ENCODE data around the gene SPINK14.

Gene SPINK14, protein sequence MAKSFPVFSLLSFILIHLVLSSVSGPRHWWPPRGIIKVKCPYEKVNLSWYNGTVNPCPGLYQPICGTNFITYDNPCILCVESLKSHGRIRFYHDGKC

DNA sequence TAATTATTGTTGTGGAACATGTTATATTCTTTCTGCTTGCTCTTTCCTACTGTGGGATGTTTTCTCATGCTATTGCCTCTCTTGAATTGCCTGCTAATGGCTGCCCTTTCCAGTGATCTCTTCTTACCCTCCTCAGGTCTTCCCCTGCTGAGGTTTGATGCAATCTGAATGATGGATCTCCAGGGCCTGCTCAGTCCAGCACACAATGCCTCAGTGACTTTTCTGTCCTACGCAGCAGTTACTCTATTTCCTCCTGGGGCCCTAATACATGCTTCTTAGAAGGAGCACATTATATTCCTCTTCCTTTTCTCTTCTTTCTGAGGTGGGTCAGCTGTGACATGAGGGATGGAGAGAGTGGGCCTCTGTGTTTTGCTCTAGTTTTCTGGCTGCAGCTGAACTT, at the start of gene SPINK14:
Gene SPINK14, plus strand, starts transcription at position 301 of the 400 bp plus-strand sequence. CDS start 1,187 bp downstream, outside the sequence.
- ATAC-seq = no peak

DNA sequence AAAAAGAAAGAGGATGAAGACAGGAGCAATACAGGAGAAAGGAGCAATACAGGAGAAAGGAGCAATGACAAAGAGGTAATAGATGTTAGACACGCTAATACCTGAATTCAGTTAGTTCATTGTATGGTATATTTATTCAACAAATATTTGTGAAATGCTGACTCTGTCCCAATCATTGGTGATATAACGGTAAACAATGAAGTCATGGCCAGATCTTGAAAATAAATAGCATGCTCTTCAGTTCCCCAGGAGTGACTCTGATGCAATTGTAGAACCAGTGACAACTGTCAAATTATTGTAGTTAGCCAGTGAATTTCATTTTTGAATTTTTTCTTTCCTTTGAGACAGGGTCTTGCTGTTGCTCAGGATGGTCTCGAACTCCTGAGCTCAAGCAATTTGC, 48.0 kb upstream of the SPINK14 start:
- no peak for ATAC-seq

DNA sequence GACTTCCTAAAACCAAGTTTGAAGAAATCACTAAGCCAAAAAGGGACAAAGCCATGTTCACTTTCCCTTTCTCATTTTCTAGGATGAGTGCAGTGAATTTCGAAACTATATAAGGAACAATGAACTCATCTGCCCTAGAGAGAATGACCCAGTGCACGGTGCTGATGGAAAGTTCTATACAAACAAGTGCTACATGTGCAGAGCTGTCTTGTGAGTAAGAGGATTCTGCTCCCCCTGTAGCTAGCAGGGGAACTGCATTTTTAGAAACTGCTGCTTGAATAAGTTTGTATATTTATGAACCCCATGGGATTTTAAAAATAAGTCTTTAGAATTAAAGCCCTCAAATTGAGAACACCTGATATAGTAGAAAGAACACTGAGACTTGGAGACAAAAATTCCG, 42.7 kb upstream of the SPINK14 start:
- no peak for ATAC-seq

DNA sequence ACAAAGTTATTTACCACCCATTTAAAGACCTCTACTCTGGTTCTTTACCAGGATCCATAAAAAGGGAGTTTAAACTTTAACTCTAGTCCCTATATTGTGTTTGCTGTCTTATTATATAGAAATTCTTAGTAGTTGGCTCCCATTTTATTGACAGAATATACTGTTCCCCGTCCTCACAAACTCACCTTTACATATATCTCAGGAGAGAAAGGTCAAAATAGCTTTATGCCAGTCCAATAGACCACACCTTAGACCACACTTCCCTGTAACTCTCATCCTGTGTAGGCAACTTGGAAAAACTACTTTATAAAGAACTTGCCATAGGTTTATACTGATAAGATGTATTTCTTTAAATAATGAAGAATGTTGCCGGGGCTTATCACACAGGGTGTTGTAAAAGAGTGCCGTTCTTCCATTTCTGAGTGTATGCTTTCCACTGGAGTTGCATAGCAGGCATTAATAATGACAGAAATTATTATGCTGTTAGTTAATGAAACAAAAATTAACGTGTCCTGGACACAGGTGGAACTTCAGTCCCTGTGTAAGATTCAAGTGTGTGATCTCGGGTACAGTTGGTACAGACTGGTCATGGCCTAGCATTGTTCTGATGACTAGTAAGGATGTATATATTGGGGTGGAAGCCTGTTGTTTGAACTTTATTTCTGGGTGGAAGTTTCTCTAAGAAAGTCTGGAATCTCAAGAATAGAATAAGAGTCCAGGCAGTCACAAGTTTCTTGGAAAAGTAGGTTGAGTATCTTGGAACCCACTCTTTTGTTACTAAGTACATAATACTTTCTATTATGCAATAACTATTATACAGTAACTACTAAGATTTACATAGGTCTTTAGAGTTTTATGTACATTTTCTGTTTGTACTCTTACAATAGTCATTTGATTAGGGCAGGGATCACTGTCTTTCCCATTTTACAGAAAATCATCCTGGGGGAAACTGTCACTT, 33.0 kb upstream of the SPINK14 start:
- ATAC-seq = no peak

DNA sequence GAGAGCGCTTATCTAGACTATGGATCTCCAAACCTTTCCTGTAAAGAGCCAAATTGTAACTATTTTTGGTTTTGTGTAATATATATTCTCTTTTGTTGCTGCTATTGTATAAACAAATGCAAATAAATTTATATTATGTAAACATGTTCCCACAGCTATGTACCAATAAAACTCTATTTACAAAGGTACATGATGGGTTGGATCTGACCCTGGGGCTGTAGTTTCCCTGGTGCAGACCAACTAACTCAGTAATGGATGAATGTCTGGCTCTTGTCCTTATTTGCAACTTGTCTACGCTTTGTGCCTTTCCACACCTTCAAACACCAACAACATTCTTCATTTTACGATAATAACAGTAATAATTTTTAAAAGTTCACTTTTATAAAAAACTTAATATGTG, 27.5 kb upstream of the SPINK14 start:
- ATAC-seq = no peak

DNA sequence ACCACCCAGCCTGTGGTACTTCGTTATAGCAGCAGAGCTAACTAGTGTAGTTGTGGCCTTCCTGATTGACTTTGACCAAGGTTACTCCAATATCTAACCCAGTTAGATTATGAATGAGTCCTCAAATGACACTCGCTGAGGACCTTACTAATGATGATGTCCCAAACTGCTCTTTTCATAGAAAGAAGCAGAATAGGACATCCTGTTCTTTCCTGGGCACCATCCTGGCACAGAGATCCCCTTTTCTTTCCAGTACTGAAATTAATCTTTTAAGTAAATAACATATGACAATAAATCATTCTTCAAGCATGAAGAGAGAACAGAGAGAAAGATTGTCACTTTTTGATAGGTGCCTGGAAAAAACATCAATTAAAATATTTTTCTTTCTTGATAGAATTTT, 26.7 kb upstream of the SPINK14 start:
- no peak for ATAC-seq

DNA sequence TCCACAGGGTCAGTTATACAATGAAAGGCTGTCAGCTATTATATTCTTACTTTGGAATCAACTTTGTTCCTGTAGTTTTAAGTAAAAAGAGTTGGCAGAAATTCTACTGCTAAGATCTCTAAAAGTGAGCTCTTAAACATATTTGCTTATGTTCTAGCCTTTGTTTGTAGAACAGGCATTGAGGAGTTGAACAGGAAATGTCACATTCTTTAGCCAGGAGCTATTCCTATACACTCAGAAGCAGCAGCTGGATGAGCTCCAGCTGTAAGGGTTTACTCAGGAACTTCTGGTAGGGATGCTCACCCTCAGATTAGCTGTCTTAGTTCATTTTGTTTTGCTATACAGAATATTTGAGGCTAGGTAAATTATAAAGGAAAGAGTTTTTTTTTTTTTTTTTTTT, 22.4 kb upstream of the SPINK14 start:
- no peak for ATAC-seq

DNA sequence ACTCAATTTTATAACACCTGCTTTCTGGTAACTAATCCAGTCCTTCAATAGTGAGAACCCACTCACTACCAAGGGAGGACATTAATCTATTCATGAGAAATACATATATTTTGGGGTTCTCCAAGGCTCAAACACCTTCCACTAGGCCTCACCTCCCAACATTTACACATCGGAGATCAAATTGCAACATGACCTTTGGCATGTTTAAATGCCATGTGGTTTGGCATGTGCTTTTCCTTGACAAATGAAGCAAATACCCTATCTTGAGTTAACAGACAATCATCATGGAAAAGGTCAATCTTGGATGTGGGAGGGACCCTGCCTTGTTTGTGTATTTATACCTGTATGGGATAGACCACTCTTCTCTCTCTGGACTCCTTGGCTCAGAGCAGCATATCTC, 21.9 kb upstream of the SPINK14 start:
- no peak for ATAC-seq

DNA sequence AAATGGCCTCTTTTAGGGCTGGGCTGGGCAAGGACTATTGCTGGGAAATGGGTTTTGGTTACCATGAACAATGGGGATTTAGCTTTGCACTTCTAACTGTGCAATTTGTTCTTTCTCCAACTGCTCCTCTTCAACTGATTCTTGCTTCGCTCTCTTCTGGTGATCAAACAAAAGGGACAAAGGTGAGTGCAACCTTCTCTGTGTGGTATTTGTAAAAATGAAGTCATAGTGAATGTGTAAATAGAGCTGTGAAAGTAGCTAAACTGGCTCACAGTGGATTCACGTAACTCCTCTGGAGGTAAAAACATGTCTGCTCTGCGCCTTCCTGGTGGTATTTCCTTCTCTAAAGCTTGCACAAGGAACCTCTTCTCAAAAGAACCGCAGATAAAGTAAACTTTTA, 20.9 kb upstream of the SPINK14 start:
- ATAC-seq = no peak

DNA sequence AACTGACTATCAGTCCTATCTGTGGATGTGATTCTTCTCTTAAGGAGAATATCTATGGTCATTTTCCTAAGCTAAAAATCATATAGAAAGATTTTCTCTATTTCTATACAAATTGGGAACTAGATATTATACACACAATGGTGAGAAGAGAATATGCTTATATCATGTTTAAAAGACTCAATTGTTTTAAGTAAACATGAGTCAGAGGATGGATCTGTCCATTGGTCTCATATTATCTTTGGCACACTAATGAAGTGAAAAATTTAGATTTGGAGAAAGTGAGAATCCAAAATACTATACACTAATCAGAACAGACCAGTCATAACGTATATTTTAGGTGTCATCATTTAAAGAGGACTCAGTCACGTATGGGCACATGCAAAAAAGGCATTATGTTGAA, 16.5 kb upstream of the SPINK14 start:
- ATAC-seq = no peak

DNA sequence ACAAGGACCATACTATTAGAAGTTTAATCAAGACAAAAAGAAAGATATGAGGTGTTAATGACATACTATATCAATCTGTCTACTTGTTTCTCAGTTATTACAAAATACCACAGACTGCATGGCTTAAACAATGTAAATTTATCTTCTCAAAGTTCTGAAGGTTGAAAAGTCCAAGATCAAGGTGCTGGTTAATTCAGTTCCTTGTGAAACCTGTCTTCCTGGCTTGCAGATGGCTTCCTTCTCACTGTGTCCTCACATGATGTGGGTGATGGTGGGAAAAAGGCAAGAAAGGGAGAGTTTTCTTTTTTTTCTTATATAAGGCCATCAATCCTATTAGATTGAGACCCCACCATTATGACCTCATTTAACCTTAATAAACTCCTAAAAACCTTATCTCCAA, 15.6 kb upstream of the SPINK14 start:
- no peak for ATAC-seq

DNA sequence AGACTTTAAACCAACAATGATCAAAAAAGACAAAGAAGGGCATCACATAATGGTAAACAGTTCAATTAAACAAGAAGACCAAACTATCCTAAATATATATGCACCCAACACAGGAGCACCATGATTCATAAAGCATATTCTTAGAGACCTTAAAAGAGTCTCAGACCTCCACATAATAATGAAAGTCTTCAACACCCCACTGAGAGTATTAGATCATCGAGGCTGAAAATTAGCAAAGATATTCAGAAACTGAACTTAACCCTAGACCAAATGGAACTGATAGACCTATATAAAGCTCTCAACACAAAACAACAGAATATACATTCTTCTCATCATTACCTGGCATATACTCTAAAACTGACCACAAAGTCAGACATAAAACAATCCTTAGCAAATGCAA, 11.7 kb upstream of the SPINK14 start:
- no peak for ATAC-seq

DNA sequence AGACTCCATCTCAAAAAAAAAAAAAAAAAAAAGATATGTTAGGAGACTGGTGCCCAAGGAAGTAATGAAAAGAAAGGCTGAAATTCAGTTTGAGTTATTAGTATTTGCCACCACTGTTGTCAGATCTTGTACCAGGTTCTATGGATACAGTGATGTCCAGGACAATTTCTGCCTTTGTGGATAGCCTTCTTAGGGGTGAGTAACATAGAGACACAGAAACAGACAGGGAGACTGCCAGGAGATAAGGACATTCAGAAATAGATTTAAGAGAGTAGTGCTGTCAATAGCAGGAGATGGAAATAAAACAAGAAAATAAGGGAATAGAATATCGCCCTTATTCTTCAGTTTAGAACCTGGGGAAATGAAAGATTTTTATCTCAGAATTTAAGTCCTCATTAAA, 6.3 kb upstream of the SPINK14 start:
- no peak for ATAC-seq

DNA sequence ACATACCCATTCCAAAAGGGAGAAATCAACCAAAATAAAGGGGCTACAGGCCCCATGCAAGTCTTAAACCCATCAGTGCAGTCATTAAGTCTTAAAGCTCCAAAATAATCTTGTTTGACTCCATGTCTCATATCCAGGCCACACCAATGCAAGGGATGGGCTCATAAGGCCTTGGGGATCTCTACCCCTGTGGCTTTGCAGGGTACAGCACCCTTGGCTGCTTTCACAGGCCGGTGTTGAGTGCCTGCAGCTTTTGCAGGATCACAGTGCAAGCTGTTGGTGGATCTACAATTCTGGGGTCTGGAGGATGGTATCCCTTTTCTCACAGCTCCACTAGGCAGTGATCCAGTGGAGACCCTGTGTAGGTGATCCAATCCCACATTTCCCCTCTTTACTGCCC, 5.0 kb upstream of the SPINK14 start:
- ATAC-seq = no peak

DNA sequence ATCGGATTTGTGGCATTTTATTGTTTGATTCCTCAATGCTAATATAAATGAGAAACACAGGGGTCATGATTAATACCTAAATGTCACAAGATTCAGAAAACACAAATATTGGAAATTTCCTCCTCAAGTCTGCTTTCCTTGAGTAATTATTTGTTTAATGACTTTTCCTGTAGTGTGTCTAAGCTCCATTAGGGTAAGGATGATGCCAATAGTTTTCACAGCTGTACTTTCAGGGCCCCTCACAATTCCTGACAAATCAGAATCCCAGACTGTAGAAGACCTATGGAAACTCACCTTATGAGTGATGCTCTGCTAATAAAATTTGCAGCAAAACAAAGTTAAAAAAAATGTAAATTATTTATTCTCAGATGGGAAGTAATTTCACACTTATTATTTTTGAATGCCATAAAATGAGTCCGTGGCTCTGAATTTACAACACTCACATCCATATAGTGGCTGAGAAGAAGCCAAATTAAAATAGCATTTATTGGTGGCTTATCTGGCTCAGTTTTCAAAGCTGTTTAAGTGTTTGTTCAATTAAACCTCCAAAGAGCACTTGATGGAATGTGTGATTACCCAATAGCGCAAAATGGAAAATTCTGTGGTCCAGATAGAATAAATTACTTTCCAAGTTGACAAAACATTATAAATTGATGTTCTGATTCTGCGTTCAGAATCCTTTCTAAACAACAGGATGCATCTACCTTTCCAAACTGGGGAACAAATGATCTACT, 1.6 kb upstream of the SPINK14 start:
- ATAC-seq = no peak

DNA sequence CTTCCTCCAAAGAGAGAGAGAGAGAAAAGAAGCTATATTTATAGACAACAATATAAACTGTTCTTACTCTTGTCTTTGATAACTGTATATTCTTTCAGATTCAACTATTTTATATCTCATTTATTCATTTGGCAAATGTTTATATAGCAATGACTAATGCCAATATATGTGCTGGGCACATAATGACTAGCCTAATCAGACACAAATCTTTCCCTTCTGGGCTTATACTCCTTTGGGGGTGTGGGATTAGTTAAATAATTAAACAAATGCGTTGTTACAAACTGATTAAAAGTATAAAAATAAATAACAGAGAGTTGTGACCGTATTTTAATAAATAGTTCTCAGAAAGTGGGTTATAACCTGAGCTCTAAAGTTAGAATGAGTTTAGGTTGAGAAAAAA, 4.0 kb downstream of the SPINK14 start:
- no peak for ATAC-seq

DNA sequence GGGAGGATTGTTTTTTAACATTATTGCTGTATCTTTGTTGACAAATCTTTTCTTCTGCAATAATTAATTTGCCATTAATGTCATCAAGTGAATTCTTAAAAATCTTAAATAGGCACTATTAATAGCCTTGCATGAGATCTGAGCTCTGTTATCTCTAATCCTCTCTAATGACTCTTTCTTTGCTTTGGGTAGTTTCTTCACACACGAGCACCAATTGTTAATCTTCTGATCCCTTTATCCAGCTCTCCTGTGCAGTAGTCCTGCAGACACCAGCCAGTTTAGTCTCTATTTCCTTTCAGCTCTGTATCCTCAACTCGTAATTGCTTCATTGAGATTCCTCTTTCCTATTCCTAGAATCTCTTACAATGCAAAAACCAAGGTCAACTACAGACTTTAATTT, 8.1 kb downstream of the SPINK14 start:
- ATAC-seq = no peak

DNA sequence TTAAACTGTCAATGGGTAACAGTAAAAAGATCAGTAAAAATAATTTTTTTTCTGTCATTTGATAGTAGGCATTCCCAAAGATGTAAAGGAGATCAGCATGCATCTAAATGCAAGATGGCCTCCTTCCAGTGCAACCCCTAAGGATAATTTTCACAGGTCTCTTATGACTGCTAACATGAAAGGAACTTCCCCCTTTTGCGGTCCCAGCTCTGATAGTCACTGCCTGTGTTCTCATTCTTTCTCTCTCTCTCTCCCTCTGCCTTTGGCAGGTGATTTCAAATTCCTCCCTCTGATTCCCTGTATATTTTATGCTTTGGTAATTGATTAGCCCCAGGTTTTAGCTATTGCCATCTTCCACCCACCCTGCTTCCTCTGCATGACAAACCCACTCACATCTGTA, 8.9 kb downstream of the SPINK14 start:
- no peak for ATAC-seq

DNA sequence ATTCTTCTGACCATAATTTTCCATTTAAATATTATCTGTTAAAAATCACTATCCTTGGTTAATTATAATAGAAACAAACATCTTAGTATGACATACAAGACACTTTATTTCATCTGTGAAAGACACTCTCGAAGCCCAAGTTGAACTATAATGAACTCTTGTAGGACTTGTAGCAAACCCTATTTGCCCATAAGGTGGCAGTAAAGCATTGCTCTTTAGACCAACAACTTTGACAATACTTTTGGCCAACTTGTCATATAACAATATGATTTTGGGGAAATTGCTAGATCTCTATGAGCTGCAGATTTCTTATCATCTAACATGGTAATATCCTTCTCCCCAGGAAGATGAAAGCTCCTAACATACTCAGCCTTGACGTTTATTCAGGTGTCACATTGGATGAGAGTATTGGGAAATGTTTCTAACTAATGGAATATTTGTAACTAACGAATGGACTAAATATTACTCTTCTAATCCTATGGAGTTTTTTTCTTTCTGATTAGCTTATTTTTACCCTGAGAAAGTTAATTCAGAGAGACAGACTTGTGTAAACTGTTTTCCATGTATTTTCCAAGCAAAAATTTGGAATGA, 11.0 kb downstream of the SPINK14 start:
- peak in 1 of 2 donors; percentile 36 for ATAC-seq

DNA sequence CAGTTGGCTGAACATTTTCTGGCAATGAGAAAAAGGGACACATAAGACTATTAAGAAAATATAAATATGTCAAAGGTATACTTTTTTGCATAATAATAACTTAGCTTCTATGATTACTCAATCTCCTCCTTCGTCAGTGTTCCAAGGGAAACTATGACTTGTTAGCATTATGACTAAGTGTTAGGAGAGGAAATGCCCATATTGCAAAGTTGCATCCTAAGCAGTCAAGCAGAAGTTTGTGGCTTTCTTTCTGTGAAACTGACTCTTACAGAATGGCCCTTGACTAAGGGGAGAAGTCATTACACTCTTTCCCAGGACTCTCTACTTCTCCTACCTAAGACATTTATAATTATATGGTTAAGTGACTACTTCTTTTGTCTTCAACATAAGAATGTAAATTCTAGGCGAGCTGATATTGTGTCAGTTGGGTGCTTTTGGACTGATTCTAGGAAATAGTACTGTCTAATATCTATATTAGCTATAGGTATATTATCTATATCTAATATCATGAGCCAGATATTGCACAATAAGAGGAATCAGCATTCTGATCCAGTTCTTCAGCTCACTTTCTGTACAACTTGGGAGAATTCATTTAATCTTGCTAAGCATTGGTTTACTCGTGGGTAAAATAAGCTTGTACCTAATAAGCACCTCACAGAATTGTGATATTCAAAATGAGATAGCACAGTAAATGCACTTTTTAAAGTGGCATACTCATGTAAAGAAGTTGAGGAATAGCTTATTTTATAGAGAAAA, 18.1 kb downstream of the SPINK14 start:
- peak; percentile 84 to 91 for ATAC-seq

DNA sequence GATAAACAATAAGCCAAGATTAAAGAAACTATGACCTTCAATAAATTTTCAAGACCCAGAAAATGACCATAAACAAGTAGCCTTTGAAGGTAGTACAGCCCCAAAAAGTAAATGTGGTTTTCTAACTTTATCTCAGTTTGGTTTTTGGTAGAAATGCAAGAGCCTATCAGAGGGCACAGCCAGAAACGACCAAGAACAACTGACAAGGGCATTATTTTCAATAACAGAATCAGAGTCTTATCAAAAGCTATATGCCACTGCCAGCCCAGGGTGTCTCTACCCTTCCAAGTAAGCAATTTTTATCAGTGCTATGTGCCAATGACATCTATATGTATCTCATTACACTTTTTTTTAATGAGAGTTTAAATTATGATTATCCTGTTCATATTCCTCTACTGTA, 22.7 kb downstream of the SPINK14 start:
- ATAC-seq = no peak

DNA sequence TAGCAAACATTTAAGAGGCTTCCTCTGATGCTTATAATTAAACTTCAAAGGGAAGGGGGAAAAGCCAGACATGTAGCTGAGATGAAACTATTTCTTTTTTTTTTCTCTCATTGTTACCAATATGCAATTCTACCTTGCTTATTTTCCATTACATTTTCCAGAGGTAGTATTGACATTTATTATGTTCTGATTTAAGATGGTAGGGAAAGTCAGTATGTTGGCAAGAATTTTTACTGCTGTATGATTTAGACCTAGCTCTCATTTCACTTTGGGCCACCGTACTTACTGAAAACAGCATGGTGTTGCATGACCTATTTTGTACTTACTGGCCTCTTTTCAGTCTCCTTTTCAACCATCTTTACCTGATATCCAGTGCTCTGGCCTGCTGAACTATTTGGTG, 24.9 kb downstream of the SPINK14 start:
- no peak for ATAC-seq

DNA sequence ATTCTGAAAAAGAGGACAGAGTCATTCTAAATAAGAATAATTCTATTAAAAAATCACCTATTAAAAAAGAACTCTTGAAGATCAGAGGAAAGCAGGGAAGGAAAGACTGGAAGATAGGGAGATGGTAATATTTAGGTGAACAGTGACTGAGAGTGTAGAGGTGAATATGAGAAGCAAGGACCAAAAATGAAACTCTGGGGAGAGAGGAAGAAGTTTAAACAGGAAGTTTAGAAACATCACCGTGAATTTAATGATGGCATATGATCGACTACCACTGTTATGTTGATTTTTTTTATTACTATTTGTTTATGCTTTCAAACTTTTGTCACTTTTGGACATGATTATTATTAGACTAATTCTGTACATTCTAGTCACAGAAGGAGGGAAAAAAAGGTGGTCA, 32.8 kb downstream of the SPINK14 start:
- ATAC-seq = no peak

All from activated CD4-positive, CD25-positive, alpha-beta regulatory T cell treated with anti-CD3 and anti-CD28 coated beads, Interleukin-2, amount 50 U/mL, for 24 hours (primary cell).